ENCODE measurements around the gene SMIM10L2A. TPM values are rescaled to one million over a fixed set of nuclear protein-coding genes. Genes with fewer than 3 reads are reported as not detected.
"Not testable (repeated sequence)": the region's sequence is repeated elsewhere in the genome, so short reads cannot be mapped to it uniquely, and the experiment has no call there.

Gene SMIM10L2A
- total RNA-seq, 6 donors from 2014 or later = 0.98 to 4.3 (median 2.0) TPM

GRCh38 chrX:135403374-135403773, 18.4 kb upstream of the SMIM10L2A start:
- no peak for DNase-seq
- TF ChIP-seq POLR2A (IDR thresholded peaks at IDR 0.05) (no peak), EP300 (IDR thresholded peaks at IDR 0.05) (no peak), CTCF (IDR thresholded peaks at IDR 0.05) (no peak), POLR2AphosphoS5 (IDR thresholded peaks at IDR 0.05) (no peak)
- H3K27me3 ChIP-seq = no peaks in the 10 kb centered on the region
- H3K4me1 ChIP-seq = no peaks in the 10 kb centered on the region
- no peak overlapping the region for H3K4me3 ChIP-seq
- peak in 1 of 2 donors; percentile 47 for ATAC-seq (ENCODE audit: low FRiP score in 2 of 2)
- no peaks in the 10 kb centered on the region for H3K36me3 ChIP-seq
- no peaks in the 10 kb centered on the region for H3K9me3 ChIP-seq
- no peak overlapping the region for H3K27ac ChIP-seq

GRCh38 chrX:135406428-135406827, 15.3 kb upstream of the SMIM10L2A start:
- H3K4me3 ChIP-seq; DNase-seq; H3K27me3 ChIP-seq; H3K4me1 ChIP-seq; H3K27ac ChIP-seq; H3K9me3 ChIP-seq; H3K36me3 ChIP-seq; ATAC-seq (ENCODE audit: low FRiP score in 2 of 2): not testable (repeated sequence)
- WGBS, 2 donors = 48 to 83% methylated on average over 1 to 11 of the region's 12 CpGs

- Histone ChIP-seq H3K4me1 (no peaks in the 10 kb centered on the region), H3K9me3 (no peaks in the 10 kb centered on the region), H3K27me3 (no peaks in the 10 kb centered on the region), H3K4me3 (no peak overlapping the region), H3K36me3 (no peaks in the 10 kb centered on the region), H3K27ac (no peak overlapping the region)
- TF ChIP-seq POLR2AphosphoS5 (IDR thresholded peaks at IDR 0.05) (no peak), CTCF (IDR thresholded peaks at IDR 0.05) (no peak), EP300 (IDR thresholded peaks at IDR 0.05) (no peak), POLR2A (IDR thresholded peaks at IDR 0.05) (no peak)
- ATAC-seq (ENCODE audit: low FRiP score in 2 of 2) = no peak
- DNase-seq = no peak
- WGBS, 2 donors = 82 to 100% methylated on average over 1 of the region's 1 CpG
These were observed 12.9 kb upstream of the SMIM10L2A start for GRCh38 chrX:135408794-135409193.

GRCh38 chrX:135410861-135411627, 10.7 kb upstream of the SMIM10L2A start:
- H3K9me3 ChIP-seq = no peaks in the 10 kb centered on the region
- H3K27ac ChIP-seq = no peak overlapping the region
- no peak overlapping the region for H3K4me3 ChIP-seq
- ATAC-seq (ENCODE audit: low FRiP score in 2 of 2) = no peak
- DNase-seq = no peak
- TF ChIP-seq POLR2A (IDR thresholded peaks at IDR 0.05) (no peak), CTCF (IDR thresholded peaks at IDR 0.05) (no peak), EP300 (IDR thresholded peaks at IDR 0.05) (no peak), POLR2AphosphoS5 (IDR thresholded peaks at IDR 0.05) (no peak)
- H3K4me1 ChIP-seq = no peaks in the 10 kb centered on the region
- 69 to 83% methylated on average over 2 of the region's 2 CpGs for WGBS, 2 donors
- H3K27me3 ChIP-seq = no peaks in the 10 kb centered on the region
- no peaks in the 10 kb centered on the region for H3K36me3 ChIP-seq

GRCh38 chrX:135411893-135412292, 9.9 kb upstream of the SMIM10L2A start:
- 82 to 100% methylated on average over 2 to 3 of the region's 3 CpGs for WGBS, 2 donors
- no peak for DNase-seq
- Histone ChIP-seq H3K4me3 (no peak overlapping the region), H3K9me3 (no peaks in the 10 kb centered on the region), H3K36me3 (no peaks in the 10 kb centered on the region), H3K27me3 (no peaks in the 10 kb centered on the region), H3K4me1 (no peaks in the 10 kb centered on the region), H3K27ac (no peak overlapping the region)
- TF ChIP-seq EP300 (IDR thresholded peaks at IDR 0.05) = no peak
- no peak for TF ChIP-seq CTCF (IDR thresholded peaks at IDR 0.05)
- no peak for TF ChIP-seq POLR2AphosphoS5 (IDR thresholded peaks at IDR 0.05)
- TF ChIP-seq POLR2A (IDR thresholded peaks at IDR 0.05) = no peak
- no peak for ATAC-seq (ENCODE audit: low FRiP score in 2 of 2)
